GM19023 (cell line): Measurements from ENCODE around the gene LSM3.

Experiments
- ATAC-seq: cut with Tn5 transposase; IDR thresholded peaks from one replicate; pipeline ENCODE4 v1.9.1; 2021; ENCODE audit warnings: mild to moderate bottlenecking, moderate library complexity; ENCODE audit not compliant: unreplicated experiment

LSM3 gene

GRCh38 chr3:14236902-14237301 is 58.3 kb downstream of the LSM3 start:
- no peak for ATAC-seq

- no peak for ATAC-seq
Measured at GRCh38 chr3:14237457-14237856, 58.8 kb downstream of the LSM3 start.

- ATAC-seq, result no peak
Measured at GRCh38 chr3:14238356-14238755, 59.7 kb downstream of the LSM3 start.

- ATAC-seq, result no peak
Measured at GRCh38 chr3:14238930-14239329, 60.3 kb downstream of the LSM3 start.

GRCh38 chr3:14239940-14240339 is 61.3 kb downstream of the LSM3 start:
- ATAC-seq, result no peak

- ATAC-seq, result no peak
Measured at GRCh38 chr3:14240366-14240765, 61.7 kb downstream of the LSM3 start.

- ATAC-seq, result no peak
Measured at GRCh38 chr3:14241716-14242115, 63.1 kb downstream of the LSM3 start.

- no peak for ATAC-seq
Measured at GRCh38 chr3:14242490-14243311, 64.1 kb downstream of the LSM3 start.

GRCh38 chr3:14243782-14244181 is 65.2 kb downstream of the LSM3 start:
- no peak for ATAC-seq

GRCh38 chr3:14244521-14245247 is 66.1 kb downstream of the LSM3 start:
- ATAC-seq, result no peak

GRCh38 chr3:14245248-14245639 is 66.6 kb downstream of the LSM3 start:
- ATAC-seq, result no peak

GRCh38 chr3:14245822-14246221 is 67.2 kb downstream of the LSM3 start:
- ATAC-seq, result no peak

GRCh38 chr3:14246414-14246813 is 67.8 kb downstream of the LSM3 start:
- ATAC-seq, result no peak

GRCh38 chr3:14248477-14248848 is 69.8 kb downstream of the LSM3 start:
- ATAC-seq, result no peak

GRCh38 chr3:14248849-14249523 is 70.4 kb downstream of the LSM3 start:
- ATAC-seq, result no peak
